HepG2 (cell line): ENCODE results near the gene SERPINA3. TPM values are rescaled to one million over a fixed set of nuclear protein-coding genes. Genes with fewer than 3 reads are reported as not detected.
A peak's percentile ranks its signal among the peaks of the same experiment; 100 is the strongest.

Source experiments
- BORCS8-MEF2B ChIP-seq: sonication (generic); formaldehyde crosslinking; IDR thresholded peaks from 2 replicates; pipeline ENCODE4 v1.8.0; 2022; ENCODE audit warnings: mild to moderate bottlenecking, missing genetic modification reagents
- CCAR2 ChIP-seq: fragments of 200-400 bp; formaldehyde crosslinking; optimal IDR thresholded peaks from 2 replicates; pipeline ENCODE3; 2018; ENCODE audit warnings: low read depth, mild to moderate bottlenecking, low read length, moderate library complexity
- CSRNP1 ChIP-seq: sonication (generic); formaldehyde crosslinking; IDR thresholded peaks from 2 replicates; pipeline ENCODE4 v1.8.1; 2023; ENCODE audit warnings: mild to moderate bottlenecking, missing genetic modification reagents
- ELF3 ChIP-seq: IDR thresholded peaks from 2 replicates; pipeline ENCODE4 v1.6.1; 2016; ENCODE audit warnings: missing genetic modification reagents, missing compliant biosample characterization
- MAX ChIP-seq: IDR thresholded peaks from 2 replicates; pipeline ENCODE4 v1.6.1; 2012; ENCODE audit warnings: inconsistent platforms
- NCOA5 ChIP-seq: sonication (generic); formaldehyde crosslinking; IDR thresholded peaks from 2 replicates; pipeline ENCODE4 v1.4.0; 2020; ENCODE audit warnings: missing genetic modification reagents
- PCBP1 ChIP-seq: fragments of 200-400 bp; formaldehyde crosslinking; IDR thresholded peaks from 2 replicates; pipeline ENCODE4 v1.6.1; 2017; ENCODE audit warnings: mild to moderate bottlenecking, low read depth, low read length, borderline replicate concordance
- PHF5A ChIP-seq: IDR thresholded peaks from one replicate; pipeline ENCODE4 v1.6.1; 2018; ENCODE audit warnings: low read depth, missing genetic modification reagents; ENCODE audit not compliant: unreplicated experiment
- POLR2G ChIP-seq: fragments of 200-400 bp; formaldehyde crosslinking; IDR thresholded peaks from 2 replicates; pipeline ENCODE4 v1.6.1; 2018; ENCODE audit warnings: mild to moderate bottlenecking, low read depth, low read length, moderate library complexity
- RBM39 ChIP-seq: fragments of 200-400 bp; formaldehyde crosslinking; IDR thresholded peaks from one replicate; pipeline ENCODE4 v1.6.1; 2018; ENCODE audit warnings: antibody characterized with exemption, mild to moderate bottlenecking, low read depth, low read length; ENCODE audit not compliant: poor library complexity, severe bottlenecking
- SSRP1 ChIP-seq: IDR thresholded peaks from 2 replicates; pipeline ENCODE4 v1.6.1; 2016; ENCODE audit warnings: control low read depth
- YEATS4 ChIP-seq: sonication (generic); formaldehyde crosslinking; IDR thresholded peaks from 2 replicates; pipeline ENCODE4 v1.4.0; 2020; ENCODE audit warnings: missing genetic modification reagents, borderline replicate concordance
- ZHX1 ChIP-seq: sonication (generic); formaldehyde crosslinking; IDR thresholded peaks from 2 replicates; pipeline ENCODE4 v1.8.1; 2022; ENCODE audit warnings: low read depth, mild to moderate bottlenecking, missing genetic modification reagents
- ZNF383 ChIP-seq: sonication (generic); formaldehyde crosslinking; IDR thresholded peaks from 2 replicates; pipeline ENCODE4 v1.4.0; 2020; ENCODE audit warnings: missing genetic modification reagents, mild to moderate bottlenecking, borderline replicate concordance
- ZNF558 ChIP-seq: sonication (generic); formaldehyde crosslinking; IDR thresholded peaks from 2 replicates; pipeline ENCODE4 v1.9.0; 2022; ENCODE audit warnings: mild to moderate bottlenecking, missing genetic modification reagents, borderline replicate concordance
- ZNF562 ChIP-seq: sonication (generic); formaldehyde crosslinking; IDR thresholded peaks from 2 replicates; pipeline ENCODE4 v1.8.0; 2022; ENCODE audit warnings: missing genetic modification reagents, borderline replicate concordance
- ZNF652 ChIP-seq: IDR thresholded peaks from 2 replicates; pipeline ENCODE4 v1.6.1; 2016; ENCODE audit warnings: low read depth, borderline replicate concordance
- ZNF770 ChIP-seq: sonication (generic); formaldehyde crosslinking; IDR thresholded peaks from 2 replicates; pipeline ENCODE4 v1.5.0; 2020; ENCODE audit warnings: mild to moderate bottlenecking, missing genetic modification reagents
- polyA plus RNA-seq, 8 experiments: library from polyadenylated mRNA; depleted of rRNA in 3 of 8; stranded (reverse) in 7 of 8; unstranded in 1 of 8; fragments of >200 nt; fragmentation: Illumina TruSeq in 4 of 8; extraction: Trizol in 4 of 8; gene quantifications; 2 replicates each; pipeline versions ENCODE4 v1.2.1 to v1.2.3, GENCODE V29; 2011 to 2016; ENCODE audit warnings: low read depth in 4 of 8, missing spikeins in 1 of 8, mixed read lengths in 1 of 8; ENCODE audit not compliant: insufficient read depth in 1 of 8
- total RNA-seq, 5 experiments: library from RNA; depleted of rRNA; stranded (reverse); fragments of >200 nt; fragmentation: Illumina TruSeq; extraction: Trizol; gene quantifications; 2 replicates each; pipeline ENCODE4 v1.2.3, GENCODE V29; 2016; ENCODE audit warnings: low read depth in 1 of 5
- TF ChIP-seq, protein P1 (sequence below): sonication (generic); formaldehyde crosslinking; IDR thresholded peaks from 2 replicates; pipeline ENCODE4 v1.5.0; 2020; ENCODE audit warnings: missing genetic modification reagents
- TF ChIP-seq, protein P2 (sequence below): IDR thresholded peaks from 2 replicates; pipeline ENCODE4 v1.6.1; 2016; ENCODE audit warnings: missing compliant biosample characterization, missing genetic modification reagents, borderline replicate concordance

SERPINA3 gene
- total and polyA plus RNA-seq, 2 of the 13 experiments (the other 11 are each of a cell fraction or from before 2014, with no cell fraction given), result 825 to 2,200 TPM

DNA sequence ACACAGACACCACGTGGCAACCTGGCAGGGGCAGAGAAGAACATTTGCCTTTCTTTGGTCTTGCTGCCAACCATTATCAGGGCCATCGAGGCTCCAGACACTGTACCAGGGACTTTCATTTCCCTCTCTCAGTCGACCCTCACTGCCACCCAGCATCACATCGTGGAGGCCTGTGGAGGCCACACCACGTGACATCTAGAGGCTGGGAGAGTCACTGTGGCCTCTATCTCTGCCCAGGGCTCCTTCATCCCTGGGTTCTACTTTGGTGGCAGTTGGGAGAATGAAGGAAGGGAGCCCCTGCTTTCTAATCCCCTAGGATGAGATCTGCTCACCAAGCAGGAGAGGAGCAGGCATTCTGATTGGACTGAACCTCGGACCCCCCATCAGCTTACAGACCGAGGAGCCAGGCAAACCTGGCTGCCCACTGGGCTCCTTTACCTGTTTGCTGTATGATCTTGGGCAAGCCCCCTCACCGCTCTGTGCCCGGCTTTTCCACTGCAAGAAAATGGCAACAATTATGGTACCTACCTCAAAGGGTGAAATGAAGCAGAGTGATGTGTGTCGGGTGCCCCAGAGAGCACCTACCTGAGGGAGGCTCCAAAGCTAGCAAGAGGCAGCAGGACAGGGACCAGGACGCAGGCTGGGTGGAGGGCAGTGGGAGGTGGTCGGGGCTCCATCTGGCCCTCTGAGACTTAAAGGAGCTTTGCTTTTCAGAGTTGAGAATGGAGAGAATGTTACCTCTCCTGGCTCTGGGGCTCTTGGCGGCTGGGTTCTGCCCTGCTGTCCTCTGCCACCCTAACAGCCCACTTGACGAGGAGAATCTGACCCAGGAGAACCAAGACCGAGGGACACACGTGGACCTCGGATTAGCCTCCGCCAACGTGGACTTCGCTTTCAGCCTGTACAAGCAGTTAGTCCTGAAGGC, 1.8 kb downstream of the SERPINA3 start (continued):
- TF ChIP-seq ZHX1 (CRISPR knock-in tag) (no peak), BORCS8-MEF2B (CRISPR knock-in tag) (no peak), ZNF652 (no peak), POLR2G (peak; percentile 58), PHF5A (no peak), ZNF562 (CRISPR knock-in tag) (no peak), ZNF558 (peak; percentile 28; the same call in 1 of the 2 replicates), SSRP1 (CRISPR knock-in tag) (0 out of 2 replicates have a peak, but pooled peaks have one; percentile 76), ZNF770 (peak; percentile 67), ELF3 (CRISPR knock-in tag) (no peak), RBM39 (peak; percentile 34), MAX (0 out of 2 replicates have a peak, but pooled peaks have one; percentile 6), ZNF383 (CRISPR knock-in tag) (no peak), PCBP1 (no peak), CCAR2 (peak; percentile 78), NCOA5 (no peak), CSRNP1 (CRISPR knock-in tag) (no peak), YEATS4 (no peak)
- TF ChIP-seq, protein P1, sequence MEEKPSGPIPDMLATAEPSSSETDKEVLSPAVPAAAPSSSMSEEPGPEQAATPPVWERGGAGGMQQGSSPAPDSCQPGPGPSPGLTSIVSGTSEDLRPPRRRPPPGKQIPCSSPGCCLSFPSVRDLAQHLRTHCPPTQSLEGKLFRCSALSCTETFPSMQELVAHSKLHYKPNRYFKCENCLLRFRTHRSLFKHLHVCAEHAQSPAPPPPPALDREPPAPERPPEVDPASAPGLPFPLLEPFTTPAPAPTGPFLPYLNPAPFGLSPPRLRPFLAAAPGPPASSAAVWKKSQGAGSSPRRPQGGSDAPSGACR (CRISPR knock-in tag), result no peak
- TF ChIP-seq, protein P2, sequence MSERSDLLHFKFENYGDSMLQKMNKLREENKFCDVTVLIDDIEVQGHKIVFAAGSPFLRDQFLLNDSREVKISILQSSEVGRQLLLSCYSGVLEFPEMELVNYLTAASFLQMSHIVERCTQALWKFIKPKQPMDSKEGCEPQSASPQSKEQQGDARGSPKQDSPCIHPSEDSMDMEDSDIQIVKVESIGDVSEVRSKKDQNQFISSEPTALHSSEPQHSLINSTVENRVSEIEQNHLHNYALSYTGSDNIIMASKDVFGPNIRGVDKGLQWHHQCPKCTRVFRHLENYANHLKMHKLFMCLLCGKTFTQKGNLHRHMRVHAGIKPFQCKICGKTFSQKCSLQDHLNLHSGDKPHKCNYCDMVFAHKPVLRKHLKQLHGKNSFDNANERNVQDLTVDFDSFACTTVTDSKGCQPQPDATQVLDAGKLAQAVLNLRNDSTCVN (CRISPR knock-in tag), result no peak
